Mesenchymal stem cell (in vitro differentiated cells and primary cell): Measurements from ENCODE around the gene TAF11L14.
"Not testable (repeated sequence)": the region's sequence is repeated elsewhere in the genome, so short reads cannot be mapped to it uniquely, and the experiment has no call there.

Experiments
- DNase-seq: peaks from one replicate; pipeline ENCODE4 v3.0.0-alpha.2; 2013
- H2AFZ ChIP-seq: one replicate; pipeline ENCODE4 v1.6.1; 2013; ENCODE audit warnings: low read depth, mild to moderate bottlenecking, control low read depth, inconsistent platforms, low read length, moderate library complexity
- H2AK5ac ChIP-seq: 2 replicates; pipeline ENCODE4 v1.6.1; 2013; ENCODE audit warnings: low read length, moderate library complexity, mild to moderate bottlenecking, inconsistent platforms; ENCODE audit not compliant: severe bottlenecking
- H2BK120ac ChIP-seq: one replicate; pipeline ENCODE4 v1.6.1; 2013; ENCODE audit warnings: low read depth, mild to moderate bottlenecking, inconsistent platforms, low read length, moderate library complexity
- H2BK12ac ChIP-seq, 2 experiments: one replicate each; pipeline ENCODE4 v1.6.1; 2013; ENCODE audit warnings: inconsistent platforms in 2 of 2, low read length in 2 of 2, mild to moderate bottlenecking in 2 of 2, moderate library complexity in 2 of 2, control low read depth in 1 of 2
- H2BK15ac ChIP-seq: one replicate; pipeline ENCODE4 v1.6.1; 2013; ENCODE audit warnings: mild to moderate bottlenecking, low read depth, inconsistent platforms; ENCODE audit not compliant: poor library complexity, severe bottlenecking
- H2BK5ac ChIP-seq: 2 replicates; pipeline ENCODE4 v1.6.1; 2013; ENCODE audit warnings: low read depth, mild to moderate bottlenecking, low read length, control low read depth, inconsistent platforms; ENCODE audit not compliant: poor library complexity, severe bottlenecking
- H3K14ac ChIP-seq, 2 experiments: one replicate each; pipeline ENCODE4 v1.6.1; 2013; ENCODE audit warnings: inconsistent platforms in 2 of 2, low read length in 2 of 2, control low read depth in 1 of 2, mild to moderate bottlenecking in 1 of 2, moderate library complexity in 1 of 2
- H3K18ac ChIP-seq, 2 experiments: one replicate each; pipeline ENCODE4 v1.6.1; 2013; ENCODE audit warnings: inconsistent platforms in 2 of 2, low read length in 2 of 2, control low read depth in 1 of 2, low read depth in 1 of 2, mild to moderate bottlenecking in 1 of 2
- H3K23ac ChIP-seq, 2 experiments: one replicate each; pipeline ENCODE4 v1.6.1; 2013; ENCODE audit warnings: inconsistent platforms in 2 of 2, low read length in 2 of 2, mild to moderate bottlenecking in 2 of 2, moderate library complexity in 2 of 2, control low read depth in 1 of 2
- H3K27ac ChIP-seq: 2 replicates; pipeline ENCODE4 v1.5.1; 2013; ENCODE audit warnings: mild to moderate bottlenecking, moderate library complexity, low read length, control low read depth, inconsistent platforms; ENCODE audit not compliant: poor library complexity, severe bottlenecking
- H3K27me3 ChIP-seq, 2 experiments: 2 replicates each; pipeline versions ENCODE4 v1.6.1 to v1.7.0; 2013; ENCODE audit warnings: low read length in 2 of 2, mild to moderate bottlenecking in 2 of 2, moderate library complexity in 2 of 2, control low read depth in 1 of 2, inconsistent platforms in 1 of 2; ENCODE audit not compliant: control insufficient read depth in 1 of 2, insufficient read depth in 1 of 2
- H3K36me3 ChIP-seq, 2 experiments: 2 replicates each; pipeline versions ENCODE4 v1.6.1 to v1.7.0; 2013; ENCODE audit warnings: low read length in 2 of 2, control low read depth in 1 of 2, inconsistent platforms in 1 of 2, low read depth in 1 of 2, mild to moderate bottlenecking in 1 of 2; ENCODE audit not compliant: insufficient read depth in 2 of 2, control insufficient read depth in 1 of 2
- H3K4ac ChIP-seq, 2 experiments: one replicate each; pipeline ENCODE4 v1.6.1; 2013; ENCODE audit warnings: inconsistent platforms in 2 of 2, low read length in 2 of 2, mild to moderate bottlenecking in 2 of 2, moderate library complexity in 2 of 2, control low read depth in 1 of 2, low read depth in 1 of 2
- H3K4me1 ChIP-seq: 2 replicates; pipeline ENCODE4 v1.6.1; 2013; ENCODE audit warnings: low read depth, low read length, control low read depth; ENCODE audit not compliant: control insufficient read depth, insufficient read depth
- H3K4me2 ChIP-seq: 2 replicates; pipeline ENCODE4 v1.6.1; 2013; ENCODE audit warnings: low read length, mild to moderate bottlenecking, inconsistent platforms; ENCODE audit not compliant: poor library complexity, severe bottlenecking
- H3K4me3 ChIP-seq, 2 experiments: 2 replicates each; pipeline versions ENCODE4 v1.5.1 to v1.7.0; 2013; ENCODE audit warnings: low read length in 2 of 2, mild to moderate bottlenecking in 2 of 2, control low read depth in 1 of 2, low read depth in 1 of 2; ENCODE audit not compliant: insufficient read depth in 1 of 2
- H3K79me1 ChIP-seq: replicated peaks from 2 replicates; pipeline ENCODE4 v1.6.1; 2013; ENCODE audit warnings: mild to moderate bottlenecking, control low read depth, low read length, inconsistent platforms; ENCODE audit not compliant: poor library complexity, severe bottlenecking
- H3K9ac ChIP-seq: 2 replicates; pipeline ENCODE4 v1.7.0; 2013; ENCODE audit warnings: mild to moderate bottlenecking, low read length, moderate library complexity
- H3K9me3 ChIP-seq: 2 replicates; pipeline ENCODE4 v1.7.0; 2013; ENCODE audit warnings: mild to moderate bottlenecking, low read length; ENCODE audit not compliant: control insufficient read depth
- H4K8ac ChIP-seq: one replicate; pipeline ENCODE4 v1.6.1; 2013; ENCODE audit warnings: inconsistent platforms, mild to moderate bottlenecking, low read length, moderate library complexity
- H4K91ac ChIP-seq: one replicate; pipeline ENCODE4 v1.6.1; 2013; ENCODE audit warnings: mild to moderate bottlenecking, low read length, inconsistent platforms
- WGBS: methylation state at CpG from one replicate; pipeline ENCODE4 v1.1.7; 2013; ENCODE audit warnings: mixed read lengths; 5-methylcytosine and 5-hydroxymethylcytosine counted together

Gene TAF11L14

DNA sequence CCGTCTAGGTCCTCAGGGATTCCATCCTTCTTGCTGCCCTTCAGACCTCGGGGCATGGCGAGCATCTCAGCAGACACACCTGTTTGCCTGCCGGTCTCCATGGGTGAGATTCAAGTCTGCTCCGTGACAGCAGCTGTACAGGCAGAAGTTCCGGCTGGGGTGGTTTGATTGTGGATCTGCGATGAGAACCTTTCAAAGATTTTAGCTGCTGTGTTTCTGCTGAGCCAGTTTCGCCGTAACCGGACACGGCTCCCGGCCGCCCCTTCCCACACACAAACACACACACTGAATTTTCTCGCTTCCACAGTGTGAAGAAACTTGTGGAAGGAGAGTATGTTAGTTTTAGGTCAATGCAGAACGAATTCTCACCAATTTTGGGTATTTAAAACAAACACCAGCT, 36.5 kb upstream of the TAF11L14 start, which contains the start of gene TAF11L10:
Gene TAF11L10 (minus strand): TSS at position 101 of the 400 bp plus-strand sequence.
- not testable (repeated sequence) for H3K79me1 ChIP-seq, H2AFZ ChIP-seq, H3K27ac ChIP-seq, DNase-seq, H4K91ac ChIP-seq, H2AK5ac ChIP-seq, H3K4me2 ChIP-seq, H2BK15ac ChIP-seq, H3K18ac ChIP-seq, H3K27me3 ChIP-seq, H2BK12ac ChIP-seq, H2BK120ac ChIP-seq, H3K14ac ChIP-seq, H3K9ac ChIP-seq, H3K36me3 ChIP-seq, H3K4ac ChIP-seq, H4K8ac ChIP-seq, H3K4me1 ChIP-seq, H2BK5ac ChIP-seq, H3K9me3 ChIP-seq, H3K23ac ChIP-seq, H3K4me3 ChIP-seq
- WGBS, result no CpG with 5 or more reads among the region's 15 CpGs

DNA sequence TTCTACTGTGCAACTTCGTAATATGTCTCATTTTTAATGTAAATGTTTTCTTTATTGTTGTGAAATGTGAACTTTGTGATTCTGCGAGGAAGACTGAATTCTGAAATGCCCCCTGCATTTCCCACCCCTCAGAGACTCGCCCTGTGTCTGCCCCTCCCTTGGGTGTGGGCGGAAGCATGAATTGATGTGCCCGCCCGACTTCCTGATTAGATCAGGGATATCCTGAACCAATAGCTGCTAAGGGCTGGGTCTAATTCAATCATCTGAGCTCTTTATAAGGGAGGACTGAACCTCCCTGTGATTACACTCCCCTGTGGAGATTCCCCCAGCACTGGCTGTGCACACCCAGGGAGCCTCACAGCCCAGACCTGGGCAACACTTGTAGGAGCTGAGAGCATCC, 30.4 kb upstream of the TAF11L14 start, which contains the start of gene TAF11L11:
Gene TAF11L11 (plus strand): TSS at position 304 of the 400 bp plus-strand sequence.
- not testable (repeated sequence) for H3K4me2 ChIP-seq, H4K91ac ChIP-seq, H2BK120ac ChIP-seq, H3K9me3 ChIP-seq, DNase-seq, H3K4me1 ChIP-seq, H3K79me1 ChIP-seq, H3K36me3 ChIP-seq, H3K4me3 ChIP-seq, H4K8ac ChIP-seq, H3K18ac ChIP-seq, H3K23ac ChIP-seq, H2BK12ac ChIP-seq, H2BK5ac ChIP-seq, H3K9ac ChIP-seq, H2AK5ac ChIP-seq, H3K27ac ChIP-seq, H2AFZ ChIP-seq, H3K4ac ChIP-seq, H3K14ac ChIP-seq, H2BK15ac ChIP-seq, H3K27me3 ChIP-seq
- 80% methylated on average over 5 of the region's 6 CpGs for WGBS

DNA sequence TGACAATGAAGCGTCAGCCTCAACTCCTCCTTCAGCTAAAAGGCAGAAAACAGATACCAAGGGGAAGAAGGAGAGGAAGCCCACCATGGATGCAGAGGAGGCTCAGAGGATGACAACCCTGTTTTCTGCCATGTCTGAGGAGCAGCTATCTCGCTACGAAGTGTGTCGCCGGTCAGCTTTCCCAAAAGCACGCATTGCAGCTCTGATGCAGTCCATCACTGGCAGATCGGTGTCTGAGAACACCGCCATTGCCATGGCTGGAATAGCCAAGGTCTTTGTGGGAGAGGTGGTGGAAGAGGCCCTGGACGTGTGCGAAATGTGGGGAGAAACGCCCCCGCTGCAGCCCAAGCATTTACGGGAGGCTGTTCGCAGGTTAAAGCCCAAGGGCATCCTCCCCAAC, 29.3 kb upstream of the TAF11L14 start:
- H3K79me1 ChIP-seq, result no peaks in the 10 kb centered on the region
- H3K36me3 ChIP-seq, result no peaks in the 10 kb centered on the region
- H2BK12ac ChIP-seq, result no peak overlapping the region
- DNase-seq, result no peak
- H3K4me3 ChIP-seq, result no peak overlapping the region
- no peaks in the 10 kb centered on the region for H3K4me1 ChIP-seq
- no peak overlapping the region for H3K18ac ChIP-seq
- no peak overlapping the region for H2BK5ac ChIP-seq
- no peak overlapping the region for H3K23ac ChIP-seq
- H3K4me2 ChIP-seq, result no peak overlapping the region
- H3K14ac ChIP-seq, result no peak overlapping the region
- WGBS, result 84% methylated on average over 8 of the region's 14 CpGs
- H3K27me3 ChIP-seq, result no peaks in the 10 kb centered on the region
- no peak overlapping the region for H3K27ac ChIP-seq
- H4K91ac ChIP-seq, result no peak overlapping the region
- no peak overlapping the region for H2BK120ac ChIP-seq
- H3K9me3 ChIP-seq, result no peaks in the 10 kb centered on the region
- no peak overlapping the region for H4K8ac ChIP-seq
- H2AFZ ChIP-seq, result no peak overlapping the region
- no peak overlapping the region for H2BK15ac ChIP-seq
- H3K4ac ChIP-seq, result no peak overlapping the region
- no peak overlapping the region for H3K9ac ChIP-seq
- H2AK5ac ChIP-seq, result no peak overlapping the region

GRCh38 chr5:17607461-17607860, 26.8 kb upstream of the TAF11L14 start:
- H3K9me3 ChIP-seq, DNase-seq, H4K91ac ChIP-seq, H3K36me3 ChIP-seq, H3K4me1 ChIP-seq, H4K8ac ChIP-seq, H2BK120ac ChIP-seq, H3K27ac ChIP-seq, H2AFZ ChIP-seq, H3K4ac ChIP-seq, H3K79me1 ChIP-seq, H2BK5ac ChIP-seq, H2BK15ac ChIP-seq, H2BK12ac ChIP-seq, H3K27me3 ChIP-seq, H3K18ac ChIP-seq, H3K23ac ChIP-seq, H3K9ac ChIP-seq, H3K14ac ChIP-seq, H3K4me2 ChIP-seq, H3K4me3 ChIP-seq, H2AK5ac ChIP-seq: not testable (repeated sequence)
- 92% methylated on average over 3 of the region's 4 CpGs for WGBS
